GM19240 (cell line): ENCODE measurements around the gene ASIC3.
"Not testable (repeated sequence)": the region's sequence is repeated elsewhere in the genome, so short reads cannot be mapped to it uniquely, and the experiment has no call there.

Experiments
- DNase-seq: peaks from one replicate; pipeline ENCODE4 v3.0.0; 2011; ENCODE audit warnings: low spot score; ENCODE audit not compliant: insufficient read length

ASIC3 gene

DNA sequence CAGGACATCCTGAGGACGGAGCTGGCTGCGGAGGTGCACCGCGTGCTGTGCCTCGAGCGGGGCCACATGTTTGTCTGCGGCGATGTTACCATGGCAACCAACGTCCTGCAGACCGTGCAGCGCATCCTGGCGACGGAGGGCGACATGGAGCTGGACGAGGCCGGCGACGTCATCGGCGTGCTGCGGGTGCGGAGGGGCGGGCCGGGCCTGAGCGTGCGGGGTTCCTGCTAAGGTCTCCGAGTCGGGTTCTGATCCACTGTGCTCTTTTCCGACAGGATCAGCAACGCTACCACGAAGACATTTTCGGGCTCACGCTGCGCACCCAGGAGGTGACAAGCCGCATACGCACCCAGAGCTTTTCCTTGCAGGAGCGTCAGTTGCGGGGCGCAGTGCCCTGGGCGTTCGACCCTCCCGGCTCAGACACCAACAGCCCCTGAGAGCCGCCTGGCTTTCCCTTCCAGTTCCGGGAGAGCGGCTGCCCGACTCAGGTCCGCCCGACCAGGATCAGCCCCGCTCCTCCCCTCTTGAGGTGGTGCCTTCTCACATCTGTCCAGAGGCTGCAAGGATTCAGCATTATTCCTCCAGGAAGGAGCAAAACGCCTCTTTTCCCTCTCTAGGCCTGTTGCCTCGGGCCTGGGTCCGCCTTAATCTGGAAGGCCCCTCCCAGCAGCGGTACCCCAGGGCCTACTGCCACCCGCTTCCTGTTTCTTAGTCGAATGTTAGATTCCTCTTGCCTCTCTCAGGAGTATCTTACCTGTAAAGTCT lies 34.4 kb upstream of the ASIC3 start:
- DNase-seq = peak; percentile 42

- DNase-seq = no peak
Observed at GRCh38 chr7:151014950-151015349, 33.4 kb upstream of the ASIC3 start.

DNA sequence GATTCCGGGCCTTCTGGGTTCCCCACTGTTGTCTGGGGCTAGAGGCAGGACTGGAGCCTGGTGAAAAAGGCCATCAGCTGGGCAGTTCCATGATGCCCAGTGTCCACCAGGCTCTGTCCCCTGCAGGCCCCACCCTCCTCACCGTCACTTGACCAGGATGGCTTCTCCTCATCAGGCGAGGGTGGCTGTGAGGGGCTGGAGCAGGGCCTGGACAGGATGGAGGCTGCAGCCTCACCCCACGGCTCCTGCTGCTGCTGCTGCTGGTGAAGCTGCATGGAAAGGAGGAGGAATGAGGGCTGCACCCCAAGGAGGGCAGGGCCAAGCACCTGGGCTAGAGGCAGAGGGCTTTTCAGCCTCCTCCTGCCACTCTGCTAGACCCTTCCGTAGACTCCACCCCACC lies 32.4 kb upstream of the ASIC3 start:
- DNase-seq = no peak

DNA sequence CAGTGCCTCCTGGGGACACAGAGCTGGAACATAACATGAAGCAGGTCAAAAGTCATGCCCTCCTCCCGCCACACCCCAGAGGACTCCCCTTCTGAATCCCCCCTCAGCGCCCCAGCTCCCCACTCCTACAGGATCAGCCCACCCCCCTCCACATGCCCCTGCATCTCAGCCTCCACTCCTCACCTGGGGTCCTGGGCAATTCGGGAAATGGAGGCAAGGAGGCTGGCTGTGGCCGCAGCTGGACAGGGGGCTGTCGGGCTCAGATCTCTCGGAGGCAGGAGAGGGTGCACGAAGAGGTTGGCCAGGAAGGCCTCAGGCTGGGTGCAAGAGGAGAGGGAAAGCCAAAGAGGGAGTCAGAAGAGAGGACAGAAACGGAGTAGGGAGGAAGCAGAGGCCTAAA lies 31.8 kb upstream of the ASIC3 start:
- no peak for DNase-seq

GRCh38 chr7:151016942-151017341 lies 31.4 kb upstream of the ASIC3 start:
- no peak for DNase-seq

DNA sequence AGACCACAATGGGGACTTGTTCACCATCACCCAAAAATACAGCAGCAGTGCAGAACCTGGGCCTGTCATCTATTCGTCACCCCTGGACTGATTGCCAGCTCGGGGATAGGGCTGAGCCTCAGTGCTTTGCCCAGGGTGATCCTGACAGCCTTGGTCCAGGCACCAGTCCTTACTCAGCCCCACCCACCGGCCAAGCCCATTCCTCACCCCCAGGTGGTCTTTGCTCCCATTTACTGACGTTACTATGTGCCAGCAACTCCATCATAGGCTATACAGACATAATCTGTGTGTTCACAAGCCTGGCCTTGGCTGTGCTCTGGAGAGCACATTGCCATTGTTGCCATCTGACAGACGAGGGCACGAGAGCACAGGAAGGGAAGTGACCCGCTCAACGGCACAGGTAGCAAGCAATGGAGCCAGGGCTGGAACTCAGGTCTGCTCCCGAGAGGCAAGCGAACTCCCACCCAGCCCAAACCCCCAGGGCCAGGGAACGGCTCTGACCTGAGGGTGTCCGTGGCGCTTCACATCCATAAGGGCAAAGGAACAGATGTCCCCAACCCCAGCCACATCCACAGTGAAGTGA lies 30.9 kb upstream of the ASIC3 start:
- no peak for DNase-seq

- peak; percentile 67 for DNase-seq
Observed at GRCh38 chr7:151017953-151018420, 30.3 kb upstream of the ASIC3 start.

- no peak for DNase-seq
Observed at GRCh38 chr7:151018421-151019129, 29.8 kb upstream of the ASIC3 start.

- no peak for DNase-seq
Observed at GRCh38 chr7:151019130-151019447, 29.2 kb upstream of the ASIC3 start.

- no peak for DNase-seq
Observed at GRCh38 chr7:151020231-151020630, 28.1 kb upstream of the ASIC3 start.

DNA sequence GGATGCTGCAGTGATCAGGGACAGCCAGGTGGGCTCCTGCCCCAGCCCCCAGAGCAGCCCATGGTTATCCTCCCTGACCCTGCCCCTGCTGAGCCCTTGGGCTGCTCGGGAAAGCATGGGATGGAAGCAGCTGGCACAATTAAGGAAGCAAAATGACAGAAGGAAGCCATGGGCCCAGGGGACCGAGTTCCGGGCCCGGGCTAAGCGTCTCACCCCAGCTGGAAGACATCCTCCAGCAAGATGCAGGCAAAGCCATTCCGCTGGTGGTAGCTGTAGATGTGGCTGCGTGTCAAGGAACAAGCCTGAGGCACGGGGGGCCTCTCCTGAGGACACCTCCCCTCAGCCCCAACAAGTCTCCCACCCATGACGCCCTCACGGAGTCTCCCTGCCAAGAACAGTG lies 25.1 kb upstream of the ASIC3 start:
- DNase-seq = no peak

- no peak for DNase-seq
Observed at GRCh38 chr7:151024435-151025056, 23.8 kb upstream of the ASIC3 start, which contains the start of gene ATG9B. ATG9B (minus strand) TSS chr7:151024494; CDS start chr7:151024423, 71 bp downstream.

DNA sequence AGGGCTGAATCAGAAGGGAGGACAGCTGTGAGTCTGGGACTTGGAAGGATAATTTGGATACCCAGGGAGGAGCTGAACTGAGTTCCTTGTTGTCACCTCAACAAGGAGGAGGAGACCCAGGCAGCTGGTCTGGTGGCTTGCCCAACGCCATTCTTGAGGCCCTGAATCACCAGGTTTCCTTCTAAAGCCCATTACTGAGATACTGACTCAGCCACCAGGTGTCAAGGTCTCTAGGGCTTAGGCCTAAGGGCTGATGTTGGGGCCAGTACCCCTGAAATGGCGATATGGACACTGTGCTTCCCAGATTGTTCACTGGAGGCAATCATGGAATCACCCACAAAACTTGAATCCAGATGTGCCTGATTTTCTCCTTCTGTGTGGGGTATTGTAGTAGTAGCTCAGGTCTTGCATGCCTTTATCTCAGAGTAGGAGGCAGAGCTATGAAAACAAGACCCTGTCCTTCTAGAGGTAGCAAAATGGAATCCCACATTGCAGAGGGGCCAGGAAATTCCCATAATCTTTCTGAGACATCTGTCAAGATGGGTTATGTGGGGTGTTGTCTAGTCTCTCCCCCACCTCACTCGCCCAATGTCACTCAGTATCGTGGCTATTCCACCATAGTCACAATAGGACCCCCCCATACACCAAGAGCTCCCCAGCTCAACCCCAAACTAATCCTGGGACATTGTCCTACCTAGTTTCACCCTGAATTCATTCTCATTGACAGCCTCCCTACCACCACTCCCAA lies 22.2 kb upstream of the ASIC3 start:
- DNase-seq = no peak

GRCh38 chr7:151026771-151027727 lies 21.3 kb upstream of the ASIC3 start:
- DNase-seq = not testable (repeated sequence)

DNA sequence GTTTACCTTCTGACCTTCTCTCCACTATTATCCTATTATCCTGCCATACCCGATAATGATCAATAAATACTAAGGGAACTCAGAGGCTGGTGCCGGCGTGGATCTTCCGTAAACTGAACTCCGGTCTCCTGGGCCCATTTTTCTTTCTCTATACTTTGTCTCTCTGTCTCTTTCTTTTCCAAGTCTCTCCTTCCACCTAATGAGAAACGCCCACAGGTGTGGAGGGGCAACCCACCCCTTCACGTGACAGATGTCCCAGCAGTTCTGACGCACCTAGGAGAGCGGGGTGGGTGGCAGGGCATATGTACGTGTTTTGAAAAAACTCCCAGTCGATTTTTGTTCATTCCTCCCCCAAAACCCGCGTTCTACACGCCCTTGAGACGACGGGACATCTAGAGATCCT lies 20.6 kb upstream of the ASIC3 start:
- DNase-seq = not testable (repeated sequence)

GRCh38 chr7:151028131-151028947 lies 20.0 kb upstream of the ASIC3 start, which contains the start of gene ABCB8:
ABCB8 (plus strand) TSS chr7:151028450; CDS start chr7:151028516, 66 bp downstream.
- DNase-seq = peak; percentile 100

GRCh38 chr7:151028948-151029501 lies 19.3 kb upstream of the ASIC3 start:
- DNase-seq = no peak

- DNase-seq = no peak
Observed at GRCh38 chr7:151031011-151031410, 17.3 kb upstream of the ASIC3 start.
